ENCODE measurements around the gene TAF15. TPM values are rescaled to one million over a fixed set of nuclear protein-coding genes. Genes with fewer than 3 reads are reported as not detected.

Gene TAF15
- total RNA-seq, 1 donor from 2014 or later = 48.1 TPM

DNA sequence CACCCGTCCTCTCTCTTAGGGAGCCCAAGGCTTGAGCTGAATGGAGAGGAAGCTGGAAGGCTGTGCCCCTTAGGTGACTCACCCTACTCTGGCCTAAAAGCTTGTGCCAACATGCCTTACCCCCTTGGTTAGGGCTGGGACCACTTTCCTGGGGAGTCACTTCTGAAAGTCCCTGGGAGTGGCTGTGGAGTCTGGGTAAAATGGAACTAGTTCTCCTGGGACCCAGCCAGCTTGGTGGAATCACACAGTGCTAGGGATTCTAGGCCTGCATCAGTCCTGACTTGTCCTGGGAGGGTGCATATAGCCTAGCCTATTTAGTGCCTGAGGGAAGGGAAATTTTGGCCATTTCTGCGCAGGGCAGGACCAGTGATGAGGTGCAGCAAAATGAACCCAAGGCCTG, 24.4 kb upstream of the TAF15 start:
- DNase-seq (ENCODE audit: low spot score in 2 of 2) = no peak
- no peak for FAIRE-seq

DNA sequence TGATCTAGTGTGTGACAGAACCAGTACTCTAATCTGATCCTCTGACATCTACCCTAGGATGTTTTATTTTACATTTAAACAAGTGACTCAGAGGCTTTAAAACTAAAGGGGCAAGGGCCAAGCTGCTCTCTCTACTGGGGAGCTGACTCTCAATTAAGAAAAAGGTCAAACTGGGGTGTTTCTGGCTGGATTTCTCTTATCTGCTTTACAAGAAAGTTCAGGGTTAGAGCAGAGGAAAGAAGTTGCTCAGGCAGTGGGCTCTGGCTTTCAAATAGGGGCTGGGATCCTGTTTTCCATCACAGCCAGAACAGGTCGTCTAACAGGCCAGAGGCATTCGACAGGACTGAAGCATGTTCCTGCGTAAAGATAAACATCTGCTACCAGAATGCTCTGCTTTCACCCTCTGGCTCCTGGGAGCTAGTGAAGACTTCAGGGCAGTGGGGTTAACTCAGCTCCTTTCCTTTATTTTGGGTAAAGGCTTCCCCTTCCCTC, 22.3 kb upstream of the TAF15 start:
- FAIRE-seq = no peak
- DNase-seq (ENCODE audit: low spot score in 2 of 2) = no peak

DNA sequence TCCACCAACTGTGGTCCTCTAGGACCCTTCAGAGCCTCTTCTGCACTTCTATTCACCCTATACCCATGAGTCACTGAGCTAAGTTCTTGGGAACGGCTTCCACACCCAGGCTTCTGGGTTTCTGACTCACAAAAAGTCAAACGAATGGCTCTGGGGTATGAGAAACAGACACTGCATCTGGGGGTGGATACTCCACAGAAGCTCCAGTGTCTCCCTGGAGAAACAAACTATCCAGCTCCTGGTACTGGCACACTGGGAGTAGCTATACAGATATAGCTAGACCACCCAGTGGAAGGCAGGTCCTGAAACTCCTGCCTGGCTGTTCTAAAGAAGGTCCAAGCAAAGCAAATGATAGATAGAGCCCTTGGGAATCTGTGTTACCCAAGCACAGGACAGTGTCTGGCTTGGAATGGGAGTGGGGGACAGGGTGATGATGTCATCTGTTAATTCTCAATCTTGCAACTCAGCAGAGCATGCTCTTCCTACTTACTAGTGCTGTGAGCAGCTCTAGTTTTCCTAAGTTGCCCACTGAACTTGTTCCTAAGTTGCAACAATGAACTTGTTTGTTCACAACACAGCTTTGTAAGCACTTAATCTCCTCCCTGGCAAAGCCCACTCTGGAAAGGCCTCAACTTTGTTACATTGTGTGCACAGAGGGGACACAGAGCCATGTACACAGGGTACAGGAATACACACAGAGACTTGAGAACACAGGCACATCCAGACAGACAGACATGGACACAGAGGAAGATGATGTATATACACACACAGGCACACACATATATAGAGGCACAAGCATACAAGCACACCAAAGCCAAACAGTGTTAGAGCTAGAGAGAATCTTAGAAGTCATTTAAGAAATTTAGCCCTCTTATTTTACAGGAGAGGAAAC, 20.6 kb upstream of the TAF15 start:
- DNase-seq (ENCODE audit: low spot score in 2 of 2) (no peak), FAIRE-seq (no peak)

DNA sequence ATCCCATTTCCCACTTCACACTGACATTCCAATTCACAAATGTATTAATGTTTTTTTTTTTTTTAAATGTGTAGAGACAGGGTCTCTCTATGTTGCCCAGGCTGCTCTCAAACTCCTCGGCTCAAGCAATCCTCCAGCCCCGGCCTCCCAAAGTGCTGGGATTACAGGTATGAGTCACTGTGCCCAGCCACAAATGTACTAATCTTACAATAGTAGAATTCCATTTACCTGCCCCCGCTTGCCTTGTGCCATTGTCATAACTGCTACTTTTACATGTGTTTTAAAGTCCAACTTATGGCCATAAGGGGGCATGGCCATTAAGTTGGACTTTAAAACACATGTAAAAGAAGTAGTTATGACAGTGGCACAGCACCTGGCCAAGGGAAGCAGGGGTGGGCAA, 18.4 kb upstream of the TAF15 start:
- FAIRE-seq (no peak), DNase-seq (ENCODE audit: low spot score in 2 of 2) (no peak)

DNA sequence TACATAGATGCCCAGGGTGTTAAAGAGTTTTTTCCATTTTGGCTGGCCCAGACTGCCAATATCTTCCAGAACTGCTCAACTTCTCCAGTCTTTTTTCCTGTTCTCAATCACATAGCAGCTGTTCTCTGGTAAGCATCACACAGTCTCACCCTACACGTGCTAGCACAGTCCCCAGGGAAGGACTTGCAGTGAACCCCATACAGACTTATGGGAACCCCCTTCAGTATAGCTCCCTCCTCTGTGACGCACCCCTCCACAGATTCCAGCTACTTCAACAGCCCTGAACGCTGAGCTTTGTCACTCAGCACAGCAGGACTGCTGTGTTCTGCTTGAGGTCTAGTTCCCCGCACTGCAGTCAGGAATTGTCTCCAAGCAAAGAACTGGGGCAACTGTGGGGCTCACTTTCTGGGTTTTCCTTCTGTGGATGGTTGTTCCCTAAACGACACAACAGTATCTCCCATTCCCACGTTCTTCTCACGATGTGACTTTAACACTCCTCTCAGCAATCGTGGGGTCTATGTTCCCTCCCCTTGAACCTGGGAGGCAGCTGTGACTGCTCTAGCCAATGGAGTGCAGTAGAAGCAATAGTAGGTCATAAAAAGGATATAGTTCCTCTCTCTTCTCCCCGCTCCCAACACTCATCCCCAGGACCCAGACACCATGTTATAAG, 17.5 kb upstream of the TAF15 start:
- DNase-seq (ENCODE audit: low spot score in 2 of 2) (no peak), FAIRE-seq (no peak)

DNA sequence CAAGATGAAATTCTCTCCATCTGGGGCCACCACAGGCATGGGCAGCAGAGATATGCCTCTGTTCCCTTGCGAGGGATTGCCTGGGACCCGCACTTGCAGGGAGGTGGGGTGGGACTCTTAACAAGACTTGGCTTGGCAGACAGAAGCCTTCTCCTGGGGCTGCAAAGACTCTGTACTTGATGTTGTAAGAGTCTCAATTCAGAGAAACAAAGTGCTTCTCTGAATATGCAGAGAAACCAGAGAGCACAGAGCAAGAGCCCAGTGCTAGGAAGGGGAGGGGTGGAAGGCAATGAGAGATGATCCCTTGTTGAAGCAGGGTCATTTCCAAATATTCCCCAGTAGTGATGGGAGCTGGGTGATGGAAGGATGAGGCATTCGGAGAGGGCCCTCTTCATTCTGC, 16.0 kb upstream of the TAF15 start:
- FAIRE-seq = no peak

DNA sequence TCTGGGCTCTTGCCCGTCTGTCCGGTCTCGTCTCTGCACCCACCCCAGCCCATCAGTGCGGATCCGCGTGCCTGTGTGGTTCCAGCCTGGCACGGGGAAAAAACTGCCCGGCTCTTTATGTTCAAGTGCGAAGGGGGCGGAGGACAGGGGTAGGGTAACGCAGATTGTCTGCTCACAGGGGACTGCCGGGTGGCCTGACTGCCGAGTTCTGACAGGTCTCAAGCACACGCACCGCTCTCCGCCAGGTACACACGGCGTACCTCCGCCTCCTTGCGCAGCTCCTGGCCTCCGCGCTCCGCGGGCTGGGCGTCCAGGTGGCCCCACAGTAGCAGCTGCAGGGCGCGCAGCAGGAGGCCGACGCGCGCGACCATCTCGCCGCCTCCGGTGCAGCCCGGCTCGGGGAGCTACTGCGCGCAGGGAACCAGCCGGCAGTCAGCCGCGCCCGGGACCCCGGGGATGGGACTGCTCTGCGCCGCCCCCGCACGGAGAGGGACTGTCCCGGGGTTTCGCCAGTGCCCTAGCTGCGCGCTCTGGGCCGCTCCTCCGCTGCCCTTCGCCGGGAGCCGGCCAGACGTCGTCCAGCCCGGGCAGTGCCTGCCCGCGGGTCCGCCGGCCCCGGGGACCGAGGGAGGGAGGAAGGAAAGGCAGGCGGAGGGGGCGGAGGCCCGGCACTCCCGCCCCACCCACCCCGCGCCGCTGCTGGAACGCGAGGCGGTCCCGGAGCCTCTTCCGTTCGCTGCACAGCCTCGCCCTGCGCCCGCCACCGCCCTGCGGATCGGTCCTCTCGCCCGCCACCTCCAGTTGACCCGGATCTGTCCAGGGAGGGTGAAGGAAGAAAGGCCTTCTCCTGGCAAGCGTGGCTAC, 14.0 kb upstream of the TAF15 start, which contains the start of gene MMP28:
TSS of gene MMP28 (minus strand) at position 635 of the 864 bp plus-strand sequence. CDS start at position 371, 264 bp downstream.
- FAIRE-seq (no peak), DNase-seq (ENCODE audit: low spot score in 2 of 2) (peak in 1 of 2 donors; percentile 61)

More for the DNA sequence above, 16.0 kb upstream of the TAF15 start:
- no peak for DNase-seq (ENCODE audit: low spot score in 2 of 2)

DNA sequence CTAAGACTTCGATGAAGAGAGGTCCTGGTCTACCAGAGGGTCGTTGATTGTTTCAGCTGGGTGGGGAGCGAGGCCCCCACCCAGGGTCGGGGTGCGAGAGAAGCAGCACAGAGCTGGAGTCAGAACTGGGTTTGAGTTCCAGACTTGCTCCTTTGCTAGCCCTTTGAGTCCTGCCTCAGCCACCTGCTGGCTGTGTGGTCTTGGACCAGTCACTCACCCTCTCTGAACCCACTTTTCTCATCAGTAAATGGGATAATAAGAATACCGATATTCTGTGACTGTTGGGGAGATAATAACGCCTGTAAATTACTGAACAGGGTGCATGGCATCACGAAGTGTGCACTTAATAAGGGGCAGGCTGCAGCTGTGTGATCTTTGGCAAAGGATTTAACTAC, 13.4 kb upstream of the TAF15 start:
- FAIRE-seq = no peak

DNA sequence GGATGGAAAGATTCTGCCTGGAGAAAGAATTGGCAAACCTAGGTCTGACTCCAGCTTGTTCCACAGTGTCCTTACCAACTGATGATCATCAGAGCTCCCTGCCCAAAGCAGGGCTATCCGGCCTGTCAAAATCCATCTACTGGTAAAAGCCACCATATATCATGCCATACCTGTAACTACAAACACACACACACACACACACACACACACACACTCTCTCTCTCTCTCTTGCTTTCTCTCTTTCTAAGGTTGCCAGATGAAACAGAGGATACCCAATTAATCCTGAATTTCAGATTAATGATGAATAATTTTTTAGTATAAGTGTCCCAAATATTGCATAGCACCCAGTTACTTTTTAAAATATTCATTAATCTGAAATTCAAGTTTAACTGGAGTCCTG, 12.3 kb upstream of the TAF15 start:
- FAIRE-seq (no peak), DNase-seq (ENCODE audit: low spot score in 2 of 2) (no peak)

More for the DNA sequence above, 13.4 kb upstream of the TAF15 start:
- no peak for DNase-seq (ENCODE audit: low spot score in 2 of 2)

DNA sequence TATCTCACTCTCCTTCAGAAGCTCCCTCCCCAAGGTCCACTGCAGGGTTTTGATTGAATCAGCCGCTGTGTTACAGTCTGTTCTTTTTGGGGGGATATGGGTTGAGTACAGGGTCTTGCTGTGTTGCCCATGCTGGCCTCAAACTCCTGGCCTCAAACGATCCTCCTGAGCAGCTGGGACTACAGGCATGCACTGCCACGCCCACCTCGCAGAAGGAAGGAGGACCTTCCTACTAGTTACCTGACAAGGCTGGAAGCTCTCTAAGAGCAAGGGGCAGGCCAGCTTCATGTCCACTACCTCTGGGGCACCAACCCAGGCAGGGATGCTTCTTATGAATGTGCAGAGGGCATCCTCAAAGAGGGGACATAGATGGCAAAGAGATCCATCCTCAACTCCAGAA, 11.9 kb upstream of the TAF15 start:
- DNase-seq (ENCODE audit: low spot score in 2 of 2) (no peak), FAIRE-seq (no peak)

DNA sequence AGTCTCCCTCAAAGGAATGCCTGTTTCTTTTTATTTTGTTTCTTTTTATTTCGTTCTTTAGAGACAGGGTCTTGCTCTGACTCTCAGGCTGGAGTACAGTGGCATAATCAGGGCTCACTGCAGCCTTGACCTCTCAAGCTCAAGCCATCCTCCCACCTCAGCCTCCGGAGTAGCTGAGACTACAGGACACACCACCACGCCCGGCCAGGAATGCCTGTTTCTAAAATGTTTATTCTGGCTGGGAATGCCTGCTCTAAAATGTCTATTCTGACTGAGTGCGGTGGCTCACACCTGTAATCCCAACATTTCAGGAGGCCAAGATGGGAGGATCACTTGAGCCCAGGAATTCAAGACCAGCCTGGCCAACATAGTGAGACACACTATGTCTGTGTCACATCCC, 11.4 kb upstream of the TAF15 start:
- FAIRE-seq = no peak

DNA sequence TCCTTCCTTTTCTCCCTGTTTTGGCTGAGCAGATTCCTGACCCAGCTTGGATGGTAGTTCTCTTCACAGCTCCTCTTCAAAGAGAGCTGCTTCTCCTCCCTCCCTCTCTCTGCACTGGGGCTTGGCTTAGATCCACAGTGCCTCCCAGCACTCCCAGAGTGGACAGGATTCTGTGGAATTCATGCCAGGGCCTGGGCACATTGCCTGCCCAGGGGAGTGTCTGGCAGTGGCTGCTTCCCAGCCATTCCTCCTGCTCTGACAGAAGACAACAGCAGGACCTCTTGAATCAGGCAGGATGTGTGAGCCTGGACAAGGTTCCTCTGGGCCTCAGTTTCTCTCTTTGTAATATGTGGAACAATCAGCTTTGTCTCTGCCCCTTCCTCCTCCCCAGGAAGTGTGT, 9.3 kb upstream of the TAF15 start:
- FAIRE-seq = no peak
- peak; percentile 50 to 54 for DNase-seq (ENCODE audit: low spot score in 2 of 2)

More for the DNA sequence above, 11.4 kb upstream of the TAF15 start:
- no peak for DNase-seq (ENCODE audit: low spot score in 2 of 2)

DNA sequence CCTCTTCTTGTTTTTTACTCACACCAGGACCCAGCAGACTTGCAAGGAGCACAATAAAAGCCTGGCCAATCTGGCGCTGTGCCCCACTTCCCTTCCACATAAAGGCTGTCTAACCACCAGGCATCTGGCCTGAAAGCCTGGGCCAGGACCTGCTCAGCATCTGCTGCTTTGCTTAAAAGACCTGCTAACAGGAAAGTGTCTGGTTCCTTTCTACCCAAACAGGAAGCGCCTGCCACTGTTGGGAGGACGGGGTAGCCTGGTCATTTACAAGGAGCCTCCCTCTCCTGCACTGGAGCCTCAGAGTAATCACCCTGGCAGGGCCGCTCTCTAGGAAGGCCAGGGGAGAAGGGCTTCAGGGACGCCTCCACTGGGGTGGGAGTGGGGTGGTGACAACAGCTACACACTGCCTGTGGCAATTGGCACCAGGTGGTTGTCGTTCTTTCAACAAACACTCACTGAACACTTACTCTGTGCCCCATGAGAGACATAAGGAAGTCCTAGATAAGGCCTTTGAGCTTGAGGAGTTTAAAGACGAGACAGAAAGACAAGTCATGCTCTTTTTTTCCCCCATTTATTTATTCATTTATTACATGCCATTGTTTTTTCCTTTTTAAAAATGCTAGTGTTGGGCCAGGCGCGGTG, 7.6 kb upstream of the TAF15 start:
- no peak for DNase-seq (ENCODE audit: low spot score in 2 of 2)
- no peak for FAIRE-seq

DNA sequence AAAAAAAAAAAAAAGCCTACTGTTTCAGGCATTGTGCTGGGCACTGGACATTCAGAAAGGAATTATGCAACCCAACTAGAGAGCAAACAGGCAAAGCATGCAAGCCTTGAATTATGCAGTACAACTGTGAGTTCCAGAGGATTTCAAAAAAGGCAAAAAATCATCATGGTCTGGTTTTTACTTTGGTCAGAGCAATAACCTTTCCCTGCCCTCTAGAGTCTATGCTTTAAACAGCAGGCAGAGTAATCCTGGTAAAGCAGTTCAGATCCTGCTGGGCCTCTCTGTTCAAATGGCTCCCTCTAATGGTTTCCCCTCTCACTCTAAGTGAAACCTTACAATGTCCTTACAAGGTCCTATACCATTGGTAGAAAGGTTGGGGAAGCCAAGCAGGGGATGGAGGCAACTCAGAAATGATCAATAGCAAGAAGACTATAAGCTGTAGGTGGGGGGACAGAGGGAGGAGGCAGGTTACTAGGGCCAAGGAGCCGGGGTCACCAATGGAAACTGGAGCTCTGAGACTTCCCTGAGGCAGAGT, 4.6 kb upstream of the TAF15 start:
- peak; percentile 69 to 87 for DNase-seq (ENCODE audit: low spot score in 2 of 2)

DNA sequence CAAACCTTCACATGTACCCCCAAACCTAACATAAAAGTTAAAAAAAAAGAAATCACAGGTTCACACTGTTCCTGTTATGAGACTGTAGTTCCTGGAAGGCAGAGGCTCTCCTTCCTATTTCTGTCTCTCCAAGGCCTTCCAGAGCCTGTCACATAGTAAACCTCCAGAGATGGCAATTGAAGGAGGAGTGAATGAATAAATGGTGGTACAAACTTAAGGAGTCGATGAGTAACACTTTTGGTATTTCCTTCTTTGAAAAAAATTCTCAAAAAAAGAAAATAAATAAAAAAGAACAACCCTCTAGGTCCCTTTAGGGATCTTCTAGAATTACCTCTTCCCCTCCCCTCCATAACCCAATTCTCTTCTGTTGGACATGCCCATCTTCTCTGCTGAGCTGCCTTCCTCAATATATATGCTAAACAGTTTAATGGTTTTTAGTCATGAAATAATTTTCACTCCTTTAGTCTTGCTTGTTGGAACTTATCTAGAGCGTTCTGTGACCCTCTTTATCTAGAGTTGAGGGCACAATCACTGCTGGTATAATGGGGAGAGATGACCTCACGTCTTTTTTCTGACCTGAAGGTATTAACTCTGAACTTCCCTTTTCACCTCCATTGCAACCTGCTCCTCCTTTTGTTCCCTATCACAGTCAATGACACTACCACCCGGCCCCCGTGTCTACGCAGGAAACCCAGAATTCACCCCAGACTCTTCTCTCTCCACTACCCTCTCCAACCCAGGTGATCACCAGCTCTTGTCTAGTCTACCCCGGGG, 1.7 kb upstream of the TAF15 start:
- no peak for DNase-seq (ENCODE audit: low spot score in 2 of 2)
- no peak for FAIRE-seq

More for the DNA sequence above, 4.6 kb upstream of the TAF15 start:
- FAIRE-seq = no peak

DNA sequence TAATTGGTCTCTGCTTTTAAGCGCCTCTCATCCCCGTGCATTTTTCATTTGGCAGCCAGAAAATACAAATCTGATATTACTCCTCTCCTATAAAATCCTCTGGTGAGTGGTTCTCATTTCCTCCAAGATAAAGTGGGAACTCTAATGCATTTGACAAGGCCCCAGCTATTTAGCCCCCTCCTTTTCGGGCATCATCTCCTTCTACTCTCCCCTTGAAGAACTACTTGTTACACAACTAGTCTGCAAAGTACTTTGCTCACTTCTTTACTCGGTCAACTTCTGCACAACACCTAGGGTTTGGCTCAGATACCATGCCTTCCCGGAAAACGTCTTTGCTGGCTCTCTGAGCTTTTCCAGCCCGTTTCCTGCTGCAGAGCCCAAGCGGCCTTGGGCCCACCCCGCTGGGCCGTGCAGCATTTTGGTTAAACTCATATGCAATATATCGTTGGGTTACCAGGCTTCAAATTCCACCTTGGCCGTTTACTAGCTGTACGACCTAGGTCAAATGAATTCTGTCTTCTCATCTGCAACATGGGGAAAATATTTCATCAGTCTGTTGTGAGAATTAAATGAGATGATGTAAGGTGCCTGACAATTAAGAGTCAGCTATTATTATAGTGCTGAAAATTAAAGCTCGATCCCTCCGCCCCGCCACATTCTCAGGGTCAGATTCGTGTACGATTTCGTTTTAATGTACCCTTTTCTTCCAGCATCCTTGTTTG, 883 bp upstream of the TAF15 start:
- DNase-seq (ENCODE audit: low spot score in 2 of 2) (no peak), FAIRE-seq (no peak)

DNA sequence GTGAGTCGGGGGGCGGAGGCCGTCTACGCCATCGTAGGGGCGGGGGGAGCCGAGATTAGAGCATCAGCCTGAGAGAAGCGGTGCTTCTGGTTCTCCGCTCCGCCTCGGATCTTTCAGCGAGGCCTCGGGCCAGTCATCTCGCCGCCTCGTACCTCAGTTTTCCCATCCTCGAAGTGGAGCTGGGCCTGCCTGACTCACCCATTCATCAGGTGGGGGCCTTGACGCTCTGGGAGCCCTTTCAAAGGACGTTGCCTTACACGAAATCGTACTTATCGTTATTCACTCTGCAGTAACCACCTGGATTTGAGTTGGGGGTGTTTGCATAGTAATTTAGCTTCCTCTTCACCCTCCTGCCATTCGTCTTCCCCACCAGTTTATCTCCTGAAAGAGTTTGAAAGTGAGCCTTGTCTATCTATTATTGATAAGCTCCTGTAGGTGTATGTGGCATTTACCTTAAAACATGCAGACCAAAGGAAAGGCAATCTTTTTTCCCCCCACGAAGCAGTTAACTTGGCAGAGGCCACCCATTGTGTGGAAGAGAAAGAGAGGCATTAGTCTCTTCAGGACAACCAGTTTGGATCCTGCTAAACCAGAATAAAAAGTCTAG, 674 bp downstream of the TAF15 start:
- no peak for FAIRE-seq
- DNase-seq (ENCODE audit: low spot score in 2 of 2) = peak in 1 of 2 donors; percentile 13

DNA sequence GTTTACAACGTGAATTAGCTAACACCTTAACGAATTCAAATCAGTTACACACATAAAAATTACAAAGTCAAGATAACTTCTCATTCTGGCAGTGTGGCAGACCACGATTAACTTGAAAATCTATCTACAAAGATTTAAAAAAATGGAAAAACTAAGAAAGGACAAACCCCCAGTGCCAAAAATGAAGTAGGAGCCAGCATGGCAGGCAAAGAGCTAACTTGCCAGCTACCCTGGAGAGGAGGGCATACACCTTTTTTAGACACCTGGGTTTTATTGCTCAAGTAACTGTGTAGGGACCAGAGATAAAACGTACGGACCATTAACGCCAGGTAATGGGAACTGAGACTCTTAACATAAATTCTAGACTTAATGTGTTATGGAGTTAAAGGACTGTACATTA, 2.5 kb downstream of the TAF15 start:
- DNase-seq (ENCODE audit: low spot score in 2 of 2) (no peak), FAIRE-seq (no peak)
